Parathyroid adenoma (tissue), 2 donors: Measurements from ENCODE around the gene PREX1.

ENCODE experiments used
- H2AFZ ChIP-seq: fragments of 300-600 bp; sonication (generic); one replicate; pipeline ENCODE4 v1.7.0; 2017; ENCODE audit warnings: antibody characterized with exemption, mild to moderate bottlenecking
- H3K27ac ChIP-seq: fragments of 300-600 bp; sonication (generic); one replicate; pipeline ENCODE4 v1.7.0; 2017
- H3K27me3 ChIP-seq: fragments of 300-600 bp; sonication (generic); one replicate; pipeline ENCODE4 v1.7.0; 2017; ENCODE audit warnings: low read length; ENCODE audit not compliant: control insufficient read depth, insufficient read depth
- H3K36me3 ChIP-seq: fragments of 300-600 bp; sonication (generic); one replicate; pipeline ENCODE4 v1.7.0; 2017; ENCODE audit warnings: low read length; ENCODE audit not compliant: control insufficient read depth, insufficient read depth
- H3K4me1 ChIP-seq: fragments of 300-600 bp; sonication (generic); one replicate; pipeline ENCODE4 v1.7.0; 2017; ENCODE audit warnings: control low read depth
- H3K4me2 ChIP-seq: fragments of 300-600 bp; sonication (generic); one replicate; pipeline ENCODE4 v1.7.0; 2017; ENCODE audit warnings: low read length
- H3K4me3 ChIP-seq: fragments of 300-600 bp; sonication (generic); one replicate; pipeline ENCODE4 v1.7.0; 2017; ENCODE audit warnings: low read depth, low read length
- H3K79me2 ChIP-seq: fragments of 300-600 bp; sonication (generic); one replicate; pipeline ENCODE4 v1.7.0; 2017; ENCODE audit warnings: control low read depth
- H3K9ac ChIP-seq: fragments of 300-600 bp; sonication (generic); one replicate; pipeline ENCODE4 v1.7.0; 2017; ENCODE audit warnings: mild to moderate bottlenecking
- H3K9me3 ChIP-seq: fragments of 300-600 bp; sonication (generic); one replicate; pipeline ENCODE4 v1.7.0; 2017; ENCODE audit warnings: low read length; ENCODE audit not compliant: control insufficient read depth
- TF ChIP-seq, protein P1 (sequence below): fragments of 300-600 bp; sonication (generic); IDR thresholded peaks from one replicate; pipeline ENCODE4 v1.7.0; 2017; ENCODE audit warnings: antibody characterized with exemption, mild to moderate bottlenecking
- donor health status: primary hyperparathyroidism.

The PREX1 gene

DNA sequence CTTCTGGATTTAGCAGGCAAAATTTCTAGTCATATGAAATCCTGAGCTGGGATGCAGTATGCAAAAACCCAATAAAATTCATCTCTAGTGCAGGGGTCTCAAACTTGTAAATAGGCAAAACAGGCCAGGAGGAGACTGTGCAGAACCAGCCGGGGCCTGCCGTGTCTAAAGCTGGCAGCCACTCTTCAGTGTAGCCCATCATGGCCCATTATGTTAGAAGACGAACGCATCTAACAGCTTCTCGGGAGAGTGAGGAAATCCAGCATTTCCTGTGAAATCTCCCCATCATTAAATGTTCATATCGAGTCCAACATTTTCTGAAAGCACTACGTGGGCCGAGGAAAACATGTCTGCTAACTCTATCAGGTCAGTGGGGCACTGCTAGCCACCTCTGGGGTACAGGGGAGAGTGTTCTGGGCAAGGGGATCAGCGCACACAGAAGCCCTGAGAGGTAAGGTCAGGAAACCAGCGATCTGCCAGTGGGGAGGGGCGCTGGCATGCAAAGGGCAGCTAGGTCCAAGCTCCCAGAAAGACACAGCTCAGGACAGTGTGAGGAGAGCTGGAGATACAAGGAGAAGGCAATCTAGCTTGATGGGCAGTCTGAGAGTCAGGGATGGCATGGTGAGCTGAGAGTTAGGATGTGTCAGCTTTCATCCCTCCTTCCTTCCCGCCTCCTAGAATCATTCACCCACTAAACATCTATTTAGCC is 144.2 kb downstream of the PREX1 start:
- Histone ChIP-seq H3K4me1 (peaks cover 60% of the 10 kb centered on the region), H3K27ac (peak overlapping the region; percentile 72), H3K79me2 (no peaks in the 10 kb centered on the region), H3K36me3 (no peaks in the 10 kb centered on the region), H3K27me3 (no peaks in the 10 kb centered on the region), H2AFZ (no peak overlapping the region), H3K4me2 (peak overlapping the region; percentile 48), H3K9me3 (no peaks in the 10 kb centered on the region), H3K4me3 (no peak overlapping the region), H3K9ac (no peak overlapping the region)
- TF ChIP-seq, protein P1, sequence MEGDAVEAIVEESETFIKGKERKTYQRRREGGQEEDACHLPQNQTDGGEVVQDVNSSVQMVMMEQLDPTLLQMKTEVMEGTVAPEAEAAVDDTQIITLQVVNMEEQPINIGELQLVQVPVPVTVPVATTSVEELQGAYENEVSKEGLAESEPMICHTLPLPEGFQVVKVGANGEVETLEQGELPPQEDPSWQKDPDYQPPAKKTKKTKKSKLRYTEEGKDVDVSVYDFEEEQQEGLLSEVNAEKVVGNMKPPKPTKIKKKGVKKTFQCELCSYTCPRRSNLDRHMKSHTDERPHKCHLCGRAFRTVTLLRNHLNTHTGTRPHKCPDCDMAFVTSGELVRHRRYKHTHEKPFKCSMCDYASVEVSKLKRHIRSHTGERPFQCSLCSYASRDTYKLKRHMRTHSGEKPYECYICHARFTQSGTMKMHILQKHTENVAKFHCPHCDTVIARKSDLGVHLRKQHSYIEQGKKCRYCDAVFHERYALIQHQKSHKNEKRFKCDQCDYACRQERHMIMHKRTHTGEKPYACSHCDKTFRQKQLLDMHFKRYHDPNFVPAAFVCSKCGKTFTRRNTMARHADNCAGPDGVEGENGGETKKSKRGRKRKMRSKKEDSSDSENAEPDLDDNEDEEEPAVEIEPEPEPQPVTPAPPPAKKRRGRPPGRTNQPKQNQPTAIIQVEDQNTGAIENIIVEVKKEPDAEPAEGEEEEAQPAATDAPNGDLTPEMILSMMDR: no peak

DNA sequence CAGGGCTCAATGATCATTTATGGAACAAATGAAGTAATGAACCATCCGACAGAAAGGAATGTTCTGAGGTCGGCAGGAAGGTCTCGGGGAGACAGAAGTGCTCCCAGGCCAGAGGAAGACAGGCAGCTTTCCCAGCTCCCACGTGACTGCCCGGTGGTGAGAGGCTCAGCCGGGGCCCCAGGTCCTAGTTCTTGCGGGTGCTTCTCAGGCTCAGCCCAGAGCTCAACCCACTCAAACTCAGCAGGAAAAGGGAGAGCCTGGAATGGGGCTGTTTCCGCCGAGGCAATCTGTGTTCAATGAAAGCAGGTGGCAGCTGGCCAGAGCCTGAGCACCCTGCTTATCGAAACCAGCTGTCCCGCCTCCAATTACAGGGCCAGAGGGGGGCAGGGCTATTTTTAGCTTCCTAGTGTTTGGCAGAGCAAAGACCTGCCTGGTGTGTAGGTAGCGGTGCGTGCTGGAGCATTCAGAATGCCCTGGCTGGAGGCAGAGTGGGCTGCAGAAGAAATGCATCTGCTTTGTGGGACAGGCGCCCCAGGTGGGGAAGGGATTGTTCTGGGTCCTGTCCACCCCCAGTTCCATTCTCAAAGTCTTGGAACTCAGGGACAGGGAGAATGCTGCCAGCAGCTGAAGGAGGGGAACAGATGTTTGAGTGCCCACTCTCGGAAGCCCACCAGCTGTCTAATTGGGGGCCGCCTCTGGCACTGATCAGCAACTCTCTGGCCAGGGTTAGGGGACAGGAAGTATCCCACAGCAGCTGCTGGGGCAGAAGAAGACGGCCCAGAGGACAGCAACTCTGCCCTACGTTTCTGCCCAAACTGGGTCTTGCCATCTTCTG is 145.1 kb downstream of the PREX1 start:
- Histone ChIP-seq H3K4me3 (no peak overlapping the region), H3K9me3 (no peaks in the 10 kb centered on the region), H3K36me3 (no peaks in the 10 kb centered on the region), H3K79me2 (no peaks in the 10 kb centered on the region), H2AFZ (peak overlapping the region; percentile 82), H3K27ac (peak overlapping the region; percentile 72), H3K4me1 (peaks cover 60% of the 10 kb centered on the region), H3K9ac (no peak overlapping the region), H3K4me2 (peak overlapping the region; percentile 48), H3K27me3 (no peaks in the 10 kb centered on the region)
- TF ChIP-seq, protein P1: no peak

DNA sequence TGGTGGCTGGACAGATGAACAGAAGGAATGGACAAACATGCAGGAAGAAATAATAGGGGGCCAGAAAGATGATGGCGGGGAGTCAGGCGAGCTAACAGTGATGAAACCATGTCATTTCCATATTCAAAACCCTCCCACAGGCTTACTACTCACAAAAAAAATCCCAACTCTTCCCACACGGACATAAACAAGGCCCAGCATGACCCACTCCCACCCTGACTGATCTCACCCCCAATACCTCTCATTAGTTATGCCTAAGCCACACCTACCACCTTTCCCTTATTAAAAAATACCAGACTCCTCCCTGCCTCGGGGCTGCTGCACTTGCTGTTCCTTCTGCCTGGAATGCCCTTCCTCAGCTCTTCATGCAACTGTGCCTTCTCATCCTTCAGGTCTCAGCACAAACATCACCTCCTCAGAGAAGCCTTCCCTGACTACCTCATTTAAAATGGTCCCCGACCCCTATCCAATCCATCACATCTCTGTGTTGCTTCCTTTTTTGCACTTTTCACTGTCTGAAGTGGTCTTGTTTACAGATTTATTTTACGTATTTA is 145.8 kb downstream of the PREX1 start:
- Histone ChIP-seq H3K4me1 (peaks cover 58% of the 10 kb centered on the region), H3K9ac (no peak overlapping the region)

DNA sequence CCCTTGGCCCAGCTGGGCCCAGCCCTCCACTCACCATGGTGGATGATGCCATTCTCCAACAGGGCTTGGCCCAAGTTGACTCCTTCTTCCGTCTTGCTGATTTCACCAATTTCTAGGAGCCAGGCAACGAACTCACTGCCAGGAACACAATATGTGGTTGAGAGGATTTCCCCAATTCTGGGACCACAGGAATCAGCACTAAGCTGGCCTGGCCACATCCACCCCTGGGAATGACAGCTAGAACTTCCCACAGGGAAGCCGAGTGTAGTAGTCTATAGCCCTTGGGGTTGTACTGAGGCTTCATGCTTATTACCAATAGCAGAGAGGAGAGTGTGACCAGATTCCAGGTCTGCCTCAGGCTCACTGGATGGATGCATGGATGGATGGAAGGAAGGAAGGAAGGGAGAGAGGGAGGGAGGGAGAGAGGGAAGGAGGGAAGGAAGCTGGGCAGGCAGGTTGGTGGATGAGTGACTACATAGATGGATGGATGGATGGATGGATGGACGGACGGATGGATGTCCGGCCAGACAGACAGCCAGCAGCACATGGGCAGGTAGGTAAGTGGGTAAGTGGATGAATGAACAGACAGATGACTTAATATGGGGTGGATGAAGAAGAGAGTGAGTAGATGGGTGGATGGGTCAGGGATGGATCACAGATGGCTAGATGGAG is 146.5 kb downstream of the PREX1 start:
- no peak overlapping the region for H3K27ac ChIP-seq

More for the DNA sequence above, 145.8 kb downstream of the PREX1 start:
- H2AFZ ChIP-seq: peak overlapping the region; percentile 82
- no peaks in the 10 kb centered on the region for H3K36me3 ChIP-seq
- TF ChIP-seq, protein P1: no peak
- no peaks in the 10 kb centered on the region for H3K27me3 ChIP-seq
- H3K9me3 ChIP-seq: no peaks in the 10 kb centered on the region
- no peaks in the 10 kb centered on the region for H3K79me2 ChIP-seq
- no peak overlapping the region for H3K4me2 ChIP-seq
- H3K4me3 ChIP-seq: no peak overlapping the region
- H3K27ac ChIP-seq: peak overlapping the region; percentile 72

More for the DNA sequence above, 146.5 kb downstream of the PREX1 start:
- Histone ChIP-seq H3K36me3 (no peaks in the 10 kb centered on the region), H2AFZ (no peak overlapping the region), H3K9me3 (no peaks in the 10 kb centered on the region), H3K4me1 (peaks cover 53% of the 10 kb centered on the region), H3K4me2 (no peak overlapping the region), H3K4me3 (no peak overlapping the region), H3K79me2 (no peaks in the 10 kb centered on the region), H3K27me3 (no peaks in the 10 kb centered on the region), H3K9ac (no peak overlapping the region)
- TF ChIP-seq, protein P1: no peak
